Measurements from ENCODE around the gene DNAJC6.

Gene DNAJC6

GRCh38 chr1:65421351-65422025 is 112.1 kb downstream of the DNAJC6 start:
- H3K4me3 ChIP-seq (ENCODE audit: low read length), result peak overlapping the region; percentile 88
- no peak for TF ChIP-seq CTCF (conservative IDR thresholded peaks at IDR 0.05; ENCODE audit: low read depth, low read length)
- DNase-seq (ENCODE audit: low read depth), result no peak

GRCh38 chr1:65422241-65423203 is 113.2 kb downstream of the DNAJC6 start:
- no peak for TF ChIP-seq CTCF (conservative IDR thresholded peaks at IDR 0.05; ENCODE audit: low read depth, low read length)
- no peak for DNase-seq (ENCODE audit: low read depth)
- peak overlapping the region; percentile 88 for H3K4me3 ChIP-seq (ENCODE audit: low read length)

- no peak for TF ChIP-seq CTCF (conservative IDR thresholded peaks at IDR 0.05; ENCODE audit: low read depth, low read length)
- peak; percentile 90 for DNase-seq (ENCODE audit: low read depth)
- no peak overlapping the region for H3K4me3 ChIP-seq (ENCODE audit: low read length)
Measured at GRCh38 chr1:65423884-65424572, 114.7 kb downstream of the DNAJC6 start.

GRCh38 chr1:65424573-65424889 is 115.2 kb downstream of the DNAJC6 start:
- TF ChIP-seq CTCF (conservative IDR thresholded peaks at IDR 0.05; ENCODE audit: low read depth, low read length), result no peak
- no peak for DNase-seq (ENCODE audit: low read depth)

GRCh38 chr1:65425006-65425405 is 115.7 kb downstream of the DNAJC6 start:
- no peak overlapping the region for H3K4me3 ChIP-seq (ENCODE audit: low read length)
- no peak for DNase-seq (ENCODE audit: low read depth)
- TF ChIP-seq CTCF (conservative IDR thresholded peaks at IDR 0.05; ENCODE audit: low read depth, low read length), result no peak

More at GRCh38 chr1:65424573-65424889, 115.2 kb downstream of the DNAJC6 start:
- H3K4me3 ChIP-seq (ENCODE audit: low read length), result no peak overlapping the region

- DNase-seq (ENCODE audit: low read depth), result peak; percentile 84
- TF ChIP-seq CTCF (conservative IDR thresholded peaks at IDR 0.05; ENCODE audit: low read depth, low read length), result no peak
- no peak overlapping the region for H3K4me3 ChIP-seq (ENCODE audit: low read length)
Measured at GRCh38 chr1:65425697-65426096, 116.4 kb downstream of the DNAJC6 start.

Data from retinal pigment epithelial cell (primary cell).